NCI-H1436 treated with DMSO at 0.1 percent for 48 hours (cell line): Measurements from ENCODE around the gene ITPK1.
"Not testable (repeated sequence)": the region's sequence is repeated elsewhere in the genome, so short reads cannot be mapped to it uniquely, and the experiment has no call there.

ENCODE experiments used
- DNase-seq: peaks from one replicate; lab custom pipeline; 2025; lab: John Stamatoyannopoulos, UW

The ITPK1 gene

GRCh38 chr14:93128725-93129459 is 13.2 kb upstream of the ITPK1 start:
- DNase-seq: no peak

- no peak for DNase-seq
Measured at GRCh38 chr14:93126111-93126510, 10.4 kb upstream of the ITPK1 start.

- no peak for DNase-seq
Measured at GRCh38 chr14:93122826-93123225, 7.1 kb upstream of the ITPK1 start.

GRCh38 chr14:93121030-93121834 is 5.5 kb upstream of the ITPK1 start:
- no peak for DNase-seq

GRCh38 chr14:93120517-93120916 is 4.8 kb upstream of the ITPK1 start:
- no peak for DNase-seq

GRCh38 chr14:93116676-93117200 is 1.0 kb upstream of the ITPK1 start:
- no peak for DNase-seq

GRCh38 chr14:93115069-93115820 is 480 bp downstream of the ITPK1 start:
- peak; percentile 37 for DNase-seq

- no peak for DNase-seq
Measured at GRCh38 chr14:93114713-93115068, 1.0 kb downstream of the ITPK1 start.

GRCh38 chr14:93114068-93114710 is 1.5 kb downstream of the ITPK1 start:
- DNase-seq: no peak

GRCh38 chr14:93113678-93114067 is 2.1 kb downstream of the ITPK1 start:
- DNase-seq: no peak

GRCh38 chr14:93112891-93113677 is 2.6 kb downstream of the ITPK1 start:
- peak; percentile 17 for DNase-seq

- not testable (repeated sequence) for DNase-seq
Measured at GRCh38 chr14:93111541-93111940, 4.2 kb downstream of the ITPK1 start.

GRCh38 chr14:93110856-93111419 is 4.8 kb downstream of the ITPK1 start:
- DNase-seq: no peak

GRCh38 chr14:93109572-93110481 is 5.9 kb downstream of the ITPK1 start:
- DNase-seq: no peak

- no peak for DNase-seq
Measured at GRCh38 chr14:93108105-93108504, 7.6 kb downstream of the ITPK1 start.

- no peak for DNase-seq
Measured at GRCh38 chr14:93107453-93107852, 8.3 kb downstream of the ITPK1 start.

GRCh38 chr14:93106541-93107156 is 9.1 kb downstream of the ITPK1 start:
- DNase-seq: no peak

GRCh38 chr14:93105856-93106255 is 9.9 kb downstream of the ITPK1 start:
- DNase-seq: not testable (repeated sequence)

GRCh38 chr14:93105362-93105761 is 10.4 kb downstream of the ITPK1 start:
- no peak for DNase-seq
